ENCODE results near the gene DDX28.
"Not testable (repeated sequence)": the region's sequence is repeated elsewhere in the genome, so short reads cannot be mapped to it uniquely, and the experiment has no call there.

DDX28 gene

DNA sequence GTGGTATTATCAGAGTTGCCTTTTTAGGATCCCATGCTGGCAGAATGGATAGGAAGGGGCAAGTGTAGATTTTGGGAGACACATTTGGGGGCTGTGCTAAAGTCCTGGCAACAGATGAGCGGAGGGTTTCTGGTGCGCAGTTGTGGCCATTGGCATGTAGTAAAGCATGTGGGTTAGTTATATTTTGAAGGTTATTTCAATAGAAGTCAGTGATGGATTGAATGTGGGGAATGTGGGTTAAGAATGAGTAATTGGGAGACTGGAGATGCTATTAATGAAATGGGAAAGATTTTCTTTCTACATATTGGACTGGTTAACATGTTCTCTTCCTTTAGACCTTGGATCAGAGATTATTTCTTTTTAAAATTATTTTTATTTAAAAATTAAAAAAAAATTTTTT lies 10.1 kb upstream of the DDX28 start:
- no peak overlapping the region for H3K4me3 ChIP-seq (ENCODE audit: low read depth, low read length)
- TF ChIP-seq, protein P1, sequence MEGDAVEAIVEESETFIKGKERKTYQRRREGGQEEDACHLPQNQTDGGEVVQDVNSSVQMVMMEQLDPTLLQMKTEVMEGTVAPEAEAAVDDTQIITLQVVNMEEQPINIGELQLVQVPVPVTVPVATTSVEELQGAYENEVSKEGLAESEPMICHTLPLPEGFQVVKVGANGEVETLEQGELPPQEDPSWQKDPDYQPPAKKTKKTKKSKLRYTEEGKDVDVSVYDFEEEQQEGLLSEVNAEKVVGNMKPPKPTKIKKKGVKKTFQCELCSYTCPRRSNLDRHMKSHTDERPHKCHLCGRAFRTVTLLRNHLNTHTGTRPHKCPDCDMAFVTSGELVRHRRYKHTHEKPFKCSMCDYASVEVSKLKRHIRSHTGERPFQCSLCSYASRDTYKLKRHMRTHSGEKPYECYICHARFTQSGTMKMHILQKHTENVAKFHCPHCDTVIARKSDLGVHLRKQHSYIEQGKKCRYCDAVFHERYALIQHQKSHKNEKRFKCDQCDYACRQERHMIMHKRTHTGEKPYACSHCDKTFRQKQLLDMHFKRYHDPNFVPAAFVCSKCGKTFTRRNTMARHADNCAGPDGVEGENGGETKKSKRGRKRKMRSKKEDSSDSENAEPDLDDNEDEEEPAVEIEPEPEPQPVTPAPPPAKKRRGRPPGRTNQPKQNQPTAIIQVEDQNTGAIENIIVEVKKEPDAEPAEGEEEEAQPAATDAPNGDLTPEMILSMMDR (IDR thresholded peaks at IDR 0.05; ENCODE audit: insufficient read depth, low read length, missing control alignments): no peak
- ChIA-PET CTCF (interaction anchor here (1.3 to 6.2 kb wide), 2 partner anchors 7 to 15 kb away, joined by 3 to 43 read pairs; no protein-coding TSS in a partner anchor), POLR2A (no interaction called here)
- no peak for DNase-seq (ENCODE audit: low read depth, low spot score)

DNA sequence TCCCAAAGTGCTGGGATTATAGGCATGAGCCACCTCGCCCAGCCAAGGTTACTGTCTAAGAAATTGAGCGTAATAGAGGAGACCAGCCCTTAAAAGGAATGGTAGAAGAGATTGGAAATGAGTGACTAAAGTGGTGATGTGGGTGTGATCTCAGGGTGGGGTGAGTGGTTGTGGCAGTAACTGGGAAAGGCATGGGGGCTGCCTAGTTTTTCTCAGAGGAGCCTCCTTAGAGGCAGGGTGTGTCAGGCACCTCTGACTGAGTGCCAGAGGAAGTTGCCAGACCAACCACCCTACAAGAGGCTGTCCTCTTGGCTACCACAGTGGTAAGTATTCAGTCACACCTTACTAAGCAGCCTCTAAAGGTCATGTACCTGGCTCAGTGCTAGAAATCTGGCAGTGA lies 8.9 kb upstream of the DDX28 start:
- H3K4me3 ChIP-seq (ENCODE audit: low read depth, low read length): no peak overlapping the region
- TF ChIP-seq, protein P1 (IDR thresholded peaks at IDR 0.05; ENCODE audit: insufficient read depth, low read length, missing control alignments): no peak
- CTCF ChIA-PET: interaction anchor here (1.3 to 6.2 kb wide), 2 partner anchors 9 to 198 kb away, joined by 3 to 43 read pairs; no protein-coding TSS in a partner anchor
- no peak for DNase-seq (ENCODE audit: low read depth, low spot score)
- POLR2A ChIA-PET: no interaction called here

DNA sequence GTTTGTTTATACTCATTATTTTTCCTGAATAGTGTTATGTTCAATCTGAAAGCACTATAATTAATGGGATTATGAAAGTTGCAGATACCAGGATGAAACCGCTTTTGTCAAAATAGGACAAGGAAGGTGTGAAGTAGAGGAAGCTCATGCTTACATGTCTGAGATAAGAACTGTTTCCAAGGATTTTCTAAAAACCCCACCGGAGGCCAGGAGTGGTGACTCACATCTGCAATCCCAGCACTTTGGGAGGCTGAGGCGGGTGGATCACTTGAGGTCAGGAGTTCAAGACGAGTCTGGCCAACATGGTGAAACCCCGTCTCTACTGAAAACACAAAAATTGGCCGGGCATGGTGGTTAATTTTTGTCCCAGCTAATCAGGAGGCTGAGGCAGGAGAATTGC lies 7.1 kb upstream of the DDX28 start:
- DNase-seq (ENCODE audit: low read depth, low spot score); H3K4me3 ChIP-seq (ENCODE audit: low read depth, low read length); POLR2A ChIA-PET: not testable (repeated sequence)
- CTCF ChIA-PET: interaction anchor here (6.2 kb wide), 1 partner anchor 10 kb away, joined by 43 read pairs; no protein-coding TSS in a partner anchor

DNA sequence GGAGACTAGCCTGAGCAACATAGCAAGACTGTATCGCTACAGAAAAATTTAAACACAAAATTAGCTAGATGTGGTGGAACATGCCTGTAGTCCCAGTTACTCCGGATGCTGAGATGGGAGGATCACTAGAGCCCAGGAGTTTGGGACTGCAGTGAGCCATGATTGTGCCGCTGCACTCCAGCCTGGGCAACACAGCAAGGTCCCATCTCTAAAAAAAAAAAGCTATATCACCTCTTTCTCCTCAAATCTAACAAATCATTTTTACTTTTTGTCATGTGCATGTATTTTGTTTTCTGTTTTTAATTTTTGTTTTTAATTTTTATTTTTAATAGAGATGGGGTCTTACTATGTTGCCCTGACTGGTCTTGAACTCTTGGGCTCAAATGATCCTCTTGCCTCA lies 6.0 kb upstream of the DDX28 start:
- POLR2A ChIA-PET: interaction anchor here (0.7 to 1.0 kb wide), 2 partner anchors 182 to 1746 kb away, joined by 3 read pairs; no protein-coding TSS in a partner anchor

DNA sequence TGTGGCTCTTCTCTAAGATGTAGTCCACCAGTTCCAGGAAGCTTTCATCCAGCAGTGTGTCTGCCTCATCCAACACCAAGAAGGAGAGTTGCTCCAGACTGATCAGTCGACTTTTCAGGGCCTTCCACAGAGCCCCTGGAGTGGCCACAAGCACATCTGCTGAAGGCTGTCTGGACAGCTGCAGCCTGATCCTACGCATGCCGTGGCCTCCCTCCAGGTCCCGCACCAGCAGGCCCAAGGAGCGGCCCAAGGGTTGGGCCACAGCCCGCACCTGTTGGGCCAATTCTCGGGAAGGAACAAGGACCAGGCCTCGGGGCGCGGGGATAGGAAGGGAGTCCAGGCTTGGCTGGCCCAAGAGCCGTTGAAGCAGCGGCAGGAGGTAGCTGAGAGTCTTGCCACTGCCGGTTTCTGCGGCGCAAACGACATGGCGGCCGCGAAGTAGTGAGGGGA lies 729 bp downstream of the DDX28 start:
- TF ChIP-seq, protein P1 (IDR thresholded peaks at IDR 0.05; ENCODE audit: insufficient read depth, low read length, missing control alignments): no peak
- DNase-seq (ENCODE audit: low read depth, low spot score): no peak
- POLR2A ChIA-PET: interaction anchor here (1.6 kb wide), 1 partner anchor 43 kb away, joined by 5 read pairs; no protein-coding TSS in a partner anchor
- H3K4me3 ChIP-seq (ENCODE audit: low read depth, low read length): peak overlapping the region; percentile 99
- CTCF ChIA-PET: interaction anchor here (0.8 to 3.3 kb wide), 6 partner anchors 12 to 207 kb away, joined by 3 to 25 read pairs (median 4); no protein-coding TSS in a partner anchor

More for the DNA sequence above, 6.0 kb upstream of the DDX28 start:
- DNase-seq (ENCODE audit: low read depth, low spot score): no peak
- TF ChIP-seq, protein P1 (IDR thresholded peaks at IDR 0.05; ENCODE audit: insufficient read depth, low read length, missing control alignments): no peak
- no peak overlapping the region for H3K4me3 ChIP-seq (ENCODE audit: low read depth, low read length)
- CTCF ChIA-PET: interaction anchor here (1.1 to 6.2 kb wide), 4 partner anchors 9 to 35 kb away, joined by 3 to 43 read pairs (median 4); no protein-coding TSS in a partner anchor

DNA sequence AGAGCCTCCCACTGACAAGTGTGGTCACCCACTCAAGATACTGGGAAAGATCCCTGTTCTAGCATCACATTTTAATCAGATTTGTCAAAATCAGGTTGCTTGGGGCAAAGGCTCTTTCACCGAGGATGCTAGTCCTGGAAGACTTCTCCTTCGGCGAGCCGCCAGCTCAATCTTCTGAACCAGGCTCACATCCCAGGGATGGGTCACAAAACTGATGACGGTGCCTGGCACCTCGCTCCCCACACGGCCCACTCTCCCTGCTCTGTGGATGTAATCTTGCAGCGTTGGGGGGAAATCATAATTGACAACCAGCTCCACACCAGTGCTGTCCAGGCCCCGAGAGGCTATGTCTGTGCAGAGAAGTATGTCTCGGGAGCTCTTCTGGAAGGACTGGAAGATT lies 1.5 kb downstream of the DDX28 start:
- ChIA-PET CTCF (interaction anchor here (0.6 to 3.3 kb wide), 5 partner anchors 10 to 214 kb away, joined by 3 to 25 read pairs (median 3); no protein-coding TSS in a partner anchor), POLR2A (no interaction called here)
- DNase-seq (ENCODE audit: low read depth, low spot score): no peak
- TF ChIP-seq, protein P1 (IDR thresholded peaks at IDR 0.05; ENCODE audit: insufficient read depth, low read length, missing control alignments): no peak
- peak overlapping the region; percentile 99; the same call in 1 of the 2 replicates for H3K4me3 ChIP-seq (ENCODE audit: low read depth, low read length)
